GM19397 (cell line): ENCODE measurements around the gene FAM162A.
A peak's percentile ranks its signal among the peaks of the same experiment; 100 is the strongest.

Experiments
- ATAC-seq: cut with Tn5 transposase; IDR thresholded peaks from one replicate; pipeline ENCODE4 v1.9.1; 2021; ENCODE audit warnings: mild to moderate bottlenecking, moderate library complexity; ENCODE audit not compliant: unreplicated experiment

Gene FAM162A

GRCh38 chr3:122382888-122383666 is 905 bp upstream of the FAM162A start, which contains the start of gene MIX23:
TSS of gene MIX23 (minus strand) at chr3:122383231. CDS start at chr3:122383224, 7 bp downstream.
- peak; percentile 35 for ATAC-seq

GRCh38 chr3:122387709-122388108 is 3.7 kb downstream of the FAM162A start:
- ATAC-seq, result no peak

- ATAC-seq, result no peak
Observed at GRCh38 chr3:122389197-122389596, 5.2 kb downstream of the FAM162A start.

- ATAC-seq, result no peak
Observed at GRCh38 chr3:122389892-122390291, 5.9 kb downstream of the FAM162A start.

GRCh38 chr3:122390665-122391064 is 6.7 kb downstream of the FAM162A start:
- ATAC-seq, result no peak

GRCh38 chr3:122391681-122392446 is 7.9 kb downstream of the FAM162A start:
- ATAC-seq, result no peak

GRCh38 chr3:122392868-122393844 is 9.2 kb downstream of the FAM162A start:
- no peak for ATAC-seq

- no peak for ATAC-seq
Observed at GRCh38 chr3:122394173-122394572, 10.2 kb downstream of the FAM162A start.

- ATAC-seq, result no peak
Observed at GRCh38 chr3:122395582-122395981, 11.6 kb downstream of the FAM162A start.

- no peak for ATAC-seq
Observed at GRCh38 chr3:122396511-122396910, 12.5 kb downstream of the FAM162A start.

- ATAC-seq, result no peak
Observed at GRCh38 chr3:122397201-122397600, 13.2 kb downstream of the FAM162A start.

GRCh38 chr3:122398920-122399319 is 14.9 kb downstream of the FAM162A start:
- no peak for ATAC-seq

- no peak for ATAC-seq
Observed at GRCh38 chr3:122403489-122403888, 19.5 kb downstream of the FAM162A start.

GRCh38 chr3:122405015-122405414 is 21.0 kb downstream of the FAM162A start:
- no peak for ATAC-seq

GRCh38 chr3:122406198-122406597 is 22.2 kb downstream of the FAM162A start:
- no peak for ATAC-seq

- ATAC-seq, result no peak
Observed at GRCh38 chr3:122407946-122408345, 24.0 kb downstream of the FAM162A start.

- ATAC-seq, result no peak
Observed at GRCh38 chr3:122409446-122409845, 25.5 kb downstream of the FAM162A start.

- no peak for ATAC-seq
Observed at GRCh38 chr3:122410111-122410510, 26.1 kb downstream of the FAM162A start.

- no peak for ATAC-seq
Observed at GRCh38 chr3:122410639-122411038, 26.7 kb downstream of the FAM162A start.

GRCh38 chr3:122414391-122414790 is 30.4 kb downstream of the FAM162A start:
- no peak for ATAC-seq
